Measurements from ENCODE around the gene EIF1AX.

Gene EIF1AX

DNA sequence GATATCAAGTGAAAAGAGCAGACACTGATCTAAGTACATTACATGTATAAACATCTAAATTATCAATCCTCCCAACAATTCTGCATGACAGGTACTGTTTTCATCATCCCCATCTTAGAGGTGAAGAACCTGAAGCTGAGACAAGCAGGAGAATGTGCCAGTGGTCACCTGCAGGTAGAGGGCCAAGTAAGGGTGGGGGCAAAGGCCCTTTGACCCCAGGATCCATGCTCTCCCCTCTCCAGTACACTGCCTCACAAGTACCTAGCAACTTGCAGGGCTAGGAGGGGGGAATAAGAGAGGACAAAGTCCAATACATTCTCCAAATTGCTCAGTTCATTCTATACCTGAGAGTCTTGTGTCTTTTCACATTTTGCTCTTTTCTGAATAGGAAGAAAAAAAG is 16.7 kb downstream of the EIF1AX start:
- no peak for DNase-seq

DNA sequence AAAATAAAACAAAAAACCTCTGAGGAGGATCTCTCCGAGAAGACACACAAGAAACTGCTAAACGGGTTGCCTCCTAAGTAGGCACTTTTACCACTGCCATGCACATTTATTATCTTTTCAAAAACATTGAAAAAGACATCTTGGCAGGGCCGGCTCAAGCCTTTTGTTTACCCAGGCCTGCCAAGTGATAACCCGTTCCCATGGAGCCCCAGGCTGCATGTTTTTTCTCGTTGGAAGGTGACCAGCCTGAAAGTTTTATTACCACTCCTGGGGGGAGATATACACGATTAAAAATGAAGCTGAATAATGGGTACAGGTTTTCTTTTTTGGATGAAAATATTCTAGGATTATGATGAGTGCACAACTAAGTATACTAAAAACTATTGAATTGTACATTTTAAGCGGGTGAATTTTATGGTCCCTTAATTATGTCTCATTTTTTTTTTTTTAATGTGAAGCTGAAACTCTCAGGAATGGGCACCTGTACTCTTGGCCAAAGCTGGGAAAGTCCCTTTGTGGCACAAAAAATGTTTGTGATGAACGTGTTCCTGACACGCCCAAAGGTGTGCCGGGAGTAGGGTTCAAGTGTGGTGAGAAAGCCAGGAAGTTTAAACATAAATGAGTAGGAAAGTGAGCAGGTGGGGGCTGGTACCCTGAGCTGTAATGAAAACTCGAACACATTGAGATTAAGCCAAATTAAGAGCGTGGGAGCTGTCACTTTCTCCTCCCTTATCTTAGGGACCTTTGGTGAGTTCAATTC is 23.4 kb downstream of the EIF1AX start:
- DNase-seq, result no peak

DNA sequence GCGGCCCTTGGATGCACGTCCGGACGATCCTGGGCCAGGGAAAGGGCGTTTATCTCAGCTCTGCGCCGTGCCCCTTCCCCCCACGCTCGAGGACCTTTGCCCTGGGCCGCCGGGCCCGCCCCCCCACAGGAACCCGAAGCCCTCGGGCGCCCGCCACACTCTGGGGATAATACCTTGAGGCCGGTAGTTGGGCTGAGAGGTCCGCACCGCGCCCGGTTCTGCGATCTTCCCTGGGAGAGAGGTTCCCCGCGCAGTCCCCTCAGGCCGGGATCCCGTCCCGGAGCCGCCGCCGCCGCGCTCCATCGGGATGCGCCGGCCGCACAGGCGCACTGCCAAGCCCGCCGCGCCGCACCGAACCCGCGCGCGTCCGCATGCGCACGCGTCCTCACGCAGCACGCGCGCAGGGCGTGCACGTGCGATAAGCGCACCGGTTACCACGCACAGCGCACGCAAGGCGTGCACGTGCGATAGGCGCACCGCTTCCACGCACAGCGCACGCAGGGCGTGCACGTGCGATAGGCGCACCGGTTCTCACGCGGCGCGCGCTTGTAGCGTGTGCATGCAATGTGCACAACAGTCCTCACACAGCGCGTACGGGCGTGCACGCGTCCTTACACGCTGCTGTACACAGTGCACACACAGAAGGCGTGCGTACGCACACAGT is 24.9 kb downstream of the EIF1AX start, which contains the start of gene MAP7D2:
Gene MAP7D2 (minus strand): TSS at position 331 of the 664 bp plus-strand sequence. CDS start 28 bp downstream, at position 303.
- DNase-seq, result no peak

DNA sequence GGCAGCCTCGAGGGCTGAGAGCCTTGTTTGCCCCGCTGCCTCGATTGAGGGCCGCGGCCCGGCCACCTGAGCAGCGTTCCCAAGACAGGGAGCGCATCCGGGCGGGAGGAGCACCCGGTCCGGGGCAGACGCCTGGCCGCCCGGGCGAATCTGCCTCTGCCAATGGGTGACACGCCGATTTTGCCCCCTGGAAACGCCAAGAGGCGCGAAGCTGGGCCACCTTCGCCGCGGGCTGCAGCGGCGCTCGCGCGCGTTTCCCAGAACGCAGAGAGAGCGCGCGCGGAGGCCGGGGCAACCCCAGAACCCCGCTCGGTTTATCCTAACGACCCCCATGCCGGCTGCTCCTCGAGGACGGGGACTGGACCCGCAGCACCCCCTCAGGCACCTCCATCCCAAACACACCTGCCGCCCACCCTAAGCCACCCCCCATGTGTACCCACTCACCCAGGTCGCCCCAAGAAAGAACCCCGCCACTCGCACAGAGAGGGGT is 25.5 kb downstream of the EIF1AX start:
- DNase-seq, result no peak

DNA sequence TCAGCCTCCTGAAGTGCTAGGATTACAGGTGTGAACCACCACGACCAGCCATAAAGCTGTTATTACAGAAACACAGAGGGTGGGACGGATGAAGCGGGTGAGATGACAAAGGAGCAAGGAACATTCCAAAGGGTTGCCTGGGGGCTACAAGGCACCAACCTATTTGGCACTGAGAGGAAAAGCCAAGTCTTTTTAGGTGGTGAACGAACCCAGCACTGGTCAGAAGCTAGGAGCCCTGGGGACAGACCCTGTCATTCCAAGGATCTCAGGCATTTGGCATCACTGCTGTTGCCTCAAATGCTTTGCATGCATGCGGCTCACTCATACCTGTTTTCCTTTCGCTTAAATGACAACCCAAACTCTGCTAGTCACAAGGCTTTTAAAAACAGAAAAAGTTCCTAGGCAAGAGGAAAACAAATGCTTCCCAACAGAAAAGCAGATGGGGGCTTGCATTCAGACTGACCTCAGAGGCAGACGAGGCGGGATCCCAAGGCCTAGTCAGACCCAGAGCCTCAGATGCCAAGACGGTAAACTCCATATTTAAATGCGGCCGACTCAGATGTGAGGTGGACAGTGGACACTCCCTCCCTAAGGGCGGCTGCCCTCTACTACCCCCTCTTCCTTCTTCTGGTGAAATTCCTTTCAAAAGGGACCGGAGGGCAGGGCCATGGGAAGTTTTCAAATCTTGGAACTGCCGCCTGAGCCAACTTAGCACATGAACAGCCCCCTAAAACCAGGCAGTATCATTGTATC is 29.4 kb downstream of the EIF1AX start:
- no peak for DNase-seq

DNA sequence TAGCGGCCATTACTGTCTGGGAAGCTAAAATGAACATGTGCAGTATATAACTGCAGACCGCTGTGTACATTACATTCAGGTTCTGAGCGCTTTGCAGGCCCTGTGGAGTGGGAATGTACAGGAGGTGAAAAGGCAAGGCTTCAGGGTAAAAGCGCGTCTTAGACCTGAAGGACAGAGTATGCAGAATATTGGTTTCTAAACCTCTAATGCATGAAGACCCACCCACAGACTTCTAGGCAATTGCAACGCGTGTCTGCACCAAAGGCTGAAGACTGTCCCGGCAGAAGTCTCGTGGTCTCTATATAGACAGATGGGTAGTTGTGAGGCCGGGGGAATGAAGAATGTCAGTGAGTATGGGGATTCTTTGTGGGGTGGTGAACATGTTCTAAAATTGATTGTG is 30.4 kb downstream of the EIF1AX start:
- no peak for DNase-seq

DNA sequence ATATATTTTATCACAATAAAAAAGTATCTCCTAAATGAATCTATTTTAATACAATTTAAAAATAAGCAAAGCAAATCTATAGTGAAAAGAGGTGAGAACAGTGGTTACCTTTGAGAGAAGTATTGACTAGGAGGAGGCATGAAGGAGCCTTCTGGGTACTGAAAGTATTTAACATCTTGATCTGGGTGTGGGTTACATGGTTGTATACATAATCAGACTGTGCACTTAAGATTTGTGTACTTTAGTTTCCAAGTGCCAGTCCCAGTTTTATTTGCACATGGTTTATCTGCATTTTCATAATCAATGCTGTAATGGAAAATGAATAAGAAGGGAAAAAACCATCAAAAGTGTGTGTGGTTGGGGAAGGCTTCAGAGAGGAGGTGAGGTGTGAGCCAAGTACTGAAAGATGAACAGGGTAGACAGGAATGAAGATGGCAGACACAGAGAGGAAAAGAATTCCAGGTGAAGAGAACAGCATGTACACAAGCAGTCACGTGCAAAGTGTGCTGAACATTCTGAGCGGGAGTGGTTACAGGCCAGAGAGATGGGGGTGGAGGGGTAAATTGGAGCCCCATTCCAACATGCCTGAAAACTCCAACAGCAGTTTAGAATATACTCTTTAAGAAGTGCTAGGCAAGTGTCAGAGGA is 39.6 kb downstream of the EIF1AX start:
- no peak for DNase-seq

DNA sequence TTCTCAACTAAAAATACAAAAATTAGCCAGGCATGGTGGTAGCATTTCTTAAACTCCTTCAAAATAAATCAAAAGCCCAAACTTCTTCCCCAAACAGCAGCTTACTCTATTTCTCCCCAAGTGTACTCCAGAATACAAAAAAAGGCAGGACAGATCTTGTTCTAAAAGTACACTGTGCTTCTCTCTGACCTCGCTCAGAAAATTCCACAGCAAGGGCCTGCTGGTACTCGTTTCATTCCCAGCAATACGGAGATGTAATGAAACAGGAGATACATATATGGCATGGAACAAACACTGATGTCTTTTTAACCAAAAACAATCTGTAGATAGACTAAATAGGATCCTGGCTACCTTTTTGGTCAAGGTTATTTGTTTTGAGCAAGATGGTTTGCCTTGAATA is 50.1 kb downstream of the EIF1AX start:
- DNase-seq, result no peak

DNA sequence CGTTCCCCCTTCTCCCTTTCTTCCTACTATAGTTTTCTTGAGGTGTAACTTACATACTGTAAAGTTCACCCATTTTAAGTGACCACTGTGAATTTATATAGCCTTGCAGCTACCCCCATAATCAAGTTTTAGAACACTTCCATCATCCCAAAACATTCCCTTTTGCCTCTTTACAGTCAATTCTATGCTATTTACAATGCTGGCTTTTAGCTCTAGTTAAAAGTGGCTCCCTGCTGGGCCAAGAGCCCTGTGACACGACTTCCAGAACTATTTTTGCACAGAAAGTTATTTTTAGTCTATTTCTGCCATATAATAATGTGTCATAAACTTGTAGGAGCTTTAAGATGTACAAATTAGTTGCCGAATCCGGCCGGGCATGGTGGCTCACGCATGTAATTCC is 51.8 kb downstream of the EIF1AX start:
- no peak for DNase-seq

DNA sequence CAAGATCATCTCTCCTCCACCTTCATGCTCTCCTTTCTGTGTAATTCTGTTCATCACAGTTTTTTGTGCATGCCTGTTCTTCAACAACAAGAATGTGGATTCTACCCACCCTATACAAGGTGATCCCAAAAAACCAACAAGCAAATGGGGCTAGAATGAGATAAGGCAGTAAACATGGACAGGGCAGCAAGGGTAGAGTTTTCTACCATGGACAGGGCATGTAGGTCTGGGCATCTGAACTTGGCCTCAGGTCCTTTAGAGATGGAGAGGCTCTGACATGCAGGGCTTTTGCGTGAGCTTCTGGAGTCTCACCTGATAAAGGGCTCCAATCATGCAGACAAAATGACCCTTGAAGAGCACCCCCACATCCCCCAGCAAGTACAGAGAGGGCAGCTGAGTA is 61.4 kb downstream of the EIF1AX start:
- DNase-seq, result no peak

Measured in SW 1271 (cell line).